ENCODE results near the gene ARFGEF3. TPM values are rescaled to one million over a fixed set of nuclear protein-coding genes. Genes with fewer than 3 reads are reported as not detected.

ARFGEF3 gene
- total RNA-seq, 1 donor from 2014 or later, result 0.08 TPM

GRCh38 chr6:138255443-138255842 lies 93.7 kb downstream of the ARFGEF3 start:
- peaks cover 3% of the 10 kb centered on the region for H3K27me3 Mint-ChIP-seq (ENCODE audit: unreplicated experiment)
- no peak overlapping the region for H3K4me3 Mint-ChIP-seq (ENCODE audit: unreplicated experiment)
- no peaks in the 10 kb centered on the region for H3K9me3 Mint-ChIP-seq (ENCODE audit: unreplicated experiment)
- H3K4me1 Mint-ChIP-seq (ENCODE audit: unreplicated experiment), result no peaks in the 10 kb centered on the region
- no peaks in the 10 kb centered on the region for H3K36me3 Mint-ChIP-seq (ENCODE audit: unreplicated experiment)
- TF ChIP-seq, protein P1, sequence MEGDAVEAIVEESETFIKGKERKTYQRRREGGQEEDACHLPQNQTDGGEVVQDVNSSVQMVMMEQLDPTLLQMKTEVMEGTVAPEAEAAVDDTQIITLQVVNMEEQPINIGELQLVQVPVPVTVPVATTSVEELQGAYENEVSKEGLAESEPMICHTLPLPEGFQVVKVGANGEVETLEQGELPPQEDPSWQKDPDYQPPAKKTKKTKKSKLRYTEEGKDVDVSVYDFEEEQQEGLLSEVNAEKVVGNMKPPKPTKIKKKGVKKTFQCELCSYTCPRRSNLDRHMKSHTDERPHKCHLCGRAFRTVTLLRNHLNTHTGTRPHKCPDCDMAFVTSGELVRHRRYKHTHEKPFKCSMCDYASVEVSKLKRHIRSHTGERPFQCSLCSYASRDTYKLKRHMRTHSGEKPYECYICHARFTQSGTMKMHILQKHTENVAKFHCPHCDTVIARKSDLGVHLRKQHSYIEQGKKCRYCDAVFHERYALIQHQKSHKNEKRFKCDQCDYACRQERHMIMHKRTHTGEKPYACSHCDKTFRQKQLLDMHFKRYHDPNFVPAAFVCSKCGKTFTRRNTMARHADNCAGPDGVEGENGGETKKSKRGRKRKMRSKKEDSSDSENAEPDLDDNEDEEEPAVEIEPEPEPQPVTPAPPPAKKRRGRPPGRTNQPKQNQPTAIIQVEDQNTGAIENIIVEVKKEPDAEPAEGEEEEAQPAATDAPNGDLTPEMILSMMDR (IDR thresholded peaks at IDR 0.05), result no peak
- H3K27ac Mint-ChIP-seq (ENCODE audit: unreplicated experiment), result no peak overlapping the region
- peak; percentile 78 for DNase-seq (ENCODE audit: extremely low spot score, unreplicated experiment)

GRCh38 chr6:138257638-138258040 lies 95.9 kb downstream of the ARFGEF3 start:
- peaks cover 9% of the 10 kb centered on the region for H3K27me3 Mint-ChIP-seq (ENCODE audit: unreplicated experiment)
- DNase-seq (ENCODE audit: extremely low spot score, unreplicated experiment), result no peak
- H3K27ac Mint-ChIP-seq (ENCODE audit: unreplicated experiment), result no peak overlapping the region
- H3K4me1 Mint-ChIP-seq (ENCODE audit: unreplicated experiment), result no peaks in the 10 kb centered on the region
- no peaks in the 10 kb centered on the region for H3K36me3 Mint-ChIP-seq (ENCODE audit: unreplicated experiment)
- no peaks in the 10 kb centered on the region for H3K9me3 Mint-ChIP-seq (ENCODE audit: unreplicated experiment)
- TF ChIP-seq, protein P1 (IDR thresholded peaks at IDR 0.05), result no peak
- H3K4me3 Mint-ChIP-seq (ENCODE audit: unreplicated experiment), result no peak overlapping the region

DNA sequence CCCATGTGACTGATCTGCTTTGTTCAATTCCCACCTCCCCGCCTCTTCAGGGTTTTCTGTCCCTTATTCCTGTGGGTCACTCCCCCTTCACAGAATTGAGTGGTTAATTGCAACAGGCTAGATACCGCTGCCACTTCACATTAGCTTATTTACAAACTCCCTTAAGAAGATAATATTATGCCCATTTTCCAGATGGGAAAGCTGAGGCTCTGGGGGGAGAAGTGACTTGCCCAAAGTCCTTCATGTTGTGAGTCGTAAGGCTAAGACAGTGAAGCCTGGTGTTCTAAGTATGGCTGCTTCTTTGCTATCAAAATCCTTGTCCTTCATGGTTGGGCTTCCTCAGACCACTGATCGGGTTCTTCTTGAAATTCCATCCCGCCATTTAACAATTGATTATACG lies 96.5 kb downstream of the ARFGEF3 start:
- DNase-seq (ENCODE audit: extremely low spot score, unreplicated experiment), result no peak
- TF ChIP-seq, protein P1 (IDR thresholded peaks at IDR 0.05), result no peak
- Mint-ChIP-seq H3K27ac (ENCODE audit: unreplicated experiment) (no peak overlapping the region), H3K9me3 (ENCODE audit: unreplicated experiment) (no peaks in the 10 kb centered on the region), H3K4me3 (ENCODE audit: unreplicated experiment) (no peak overlapping the region), H3K27me3 (ENCODE audit: unreplicated experiment) (peaks cover 9% of the 10 kb centered on the region), H3K36me3 (ENCODE audit: unreplicated experiment) (no peaks in the 10 kb centered on the region), H3K4me1 (ENCODE audit: unreplicated experiment) (no peaks in the 10 kb centered on the region)

DNA sequence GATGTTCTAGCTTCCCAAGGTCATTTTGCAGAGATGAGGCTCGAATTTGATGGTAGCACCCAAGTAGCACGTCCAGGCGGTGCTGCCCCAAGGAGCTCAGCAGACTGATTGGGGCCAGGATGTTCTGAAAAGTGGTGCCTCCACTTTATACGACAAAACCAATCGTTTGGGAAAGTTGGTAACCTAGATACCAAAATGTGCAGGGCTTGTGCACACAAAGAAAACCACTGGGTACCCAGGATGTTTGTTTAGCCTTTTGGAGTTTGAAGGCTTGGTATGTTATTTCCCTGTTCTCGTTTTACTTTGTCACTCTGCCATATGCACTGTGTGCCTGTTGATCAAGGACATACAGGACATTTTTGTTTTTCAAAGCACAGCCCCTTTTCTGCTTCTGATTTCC lies 97.3 kb downstream of the ARFGEF3 start:
- no peaks in the 10 kb centered on the region for H3K9me3 Mint-ChIP-seq (ENCODE audit: unreplicated experiment)
- H3K4me3 Mint-ChIP-seq (ENCODE audit: unreplicated experiment), result no peak overlapping the region
- H3K4me1 Mint-ChIP-seq (ENCODE audit: unreplicated experiment), result no peaks in the 10 kb centered on the region
- TF ChIP-seq, protein P1 (IDR thresholded peaks at IDR 0.05), result no peak
- DNase-seq (ENCODE audit: extremely low spot score, unreplicated experiment), result no peak
- no peaks in the 10 kb centered on the region for H3K36me3 Mint-ChIP-seq (ENCODE audit: unreplicated experiment)
- H3K27me3 Mint-ChIP-seq (ENCODE audit: unreplicated experiment), result peaks cover 9% of the 10 kb centered on the region
- H3K27ac Mint-ChIP-seq (ENCODE audit: unreplicated experiment), result no peak overlapping the region

DNA sequence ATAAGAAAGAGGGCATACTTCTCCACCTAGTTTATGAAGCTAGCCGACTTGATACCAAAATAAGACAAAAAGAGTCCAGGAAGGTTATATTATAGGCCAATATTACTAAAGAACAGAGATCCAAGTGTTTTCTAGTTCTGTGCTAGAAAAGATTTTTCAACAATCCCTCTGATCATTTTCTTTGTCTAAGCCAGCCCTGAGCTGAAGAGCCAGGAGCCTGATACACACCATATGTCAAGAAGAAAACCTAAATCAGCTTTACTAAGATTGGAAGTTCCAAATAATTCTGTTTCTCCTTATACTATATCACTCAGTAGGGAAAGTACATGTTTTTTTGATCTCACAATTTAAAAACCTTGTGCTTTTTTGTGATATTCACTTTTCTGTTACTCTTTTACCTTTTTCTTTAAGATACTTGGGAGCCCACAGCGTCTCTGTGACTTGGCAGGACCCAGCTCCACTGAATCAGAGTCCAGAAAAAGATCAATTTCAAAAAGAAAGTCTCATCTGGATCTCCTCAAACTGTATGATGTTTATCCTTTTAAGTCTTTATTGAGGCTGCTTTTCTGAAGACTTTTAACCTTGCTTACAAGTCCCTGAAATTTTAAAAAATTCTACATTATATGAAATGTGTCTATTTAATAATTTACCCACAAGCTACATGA lies 99.5 kb downstream of the ARFGEF3 start:
- DNase-seq (ENCODE audit: extremely low spot score, unreplicated experiment), result no peak
- TF ChIP-seq, protein P1 (IDR thresholded peaks at IDR 0.05), result no peak
- H3K36me3 Mint-ChIP-seq (ENCODE audit: unreplicated experiment), result no peaks in the 10 kb centered on the region
- H3K4me3 Mint-ChIP-seq (ENCODE audit: unreplicated experiment), result no peak overlapping the region
- H3K27ac Mint-ChIP-seq (ENCODE audit: unreplicated experiment), result no peak overlapping the region
- H3K27me3 Mint-ChIP-seq (ENCODE audit: unreplicated experiment), result peaks cover 9% of the 10 kb centered on the region
- no peaks in the 10 kb centered on the region for H3K9me3 Mint-ChIP-seq (ENCODE audit: unreplicated experiment)
- H3K4me1 Mint-ChIP-seq (ENCODE audit: unreplicated experiment), result no peaks in the 10 kb centered on the region

All from osteocyte (in vitro differentiated cells).